Cardiac muscle cell (in vitro differentiated cells and primary cell): Measurements from ENCODE around the gene CCR8. TPM values are rescaled to one million over a fixed set of nuclear protein-coding genes. Genes with fewer than 3 reads are reported as not detected.

Experiments used
- DNase-seq, 2 donors: peaks; one replicate each; pipeline versions ENCODE4 v3.0.0 to v3.0.0-alpha.2; 2010 to 2017; ENCODE audit warnings: low read depth in 1 of 2, low spot score in 1 of 2
- H3K27ac ChIP-seq: fragments of 200-600 bp; sonication (generic); 2 replicates; pipeline ENCODE4 v1.5.1; 2016
- H3K27me3 ChIP-seq: fragments of 200-600 bp; sonication (generic); 2 replicates; pipeline ENCODE4 v1.6.0; 2016; ENCODE audit warnings: control low read depth
- H3K36me3 ChIP-seq: fragments of 200-600 bp; sonication (generic); 2 replicates; pipeline ENCODE4 v1.5.1; 2016; ENCODE audit warnings: control low read depth
- H3K4me1 ChIP-seq: fragments of 200-600 bp; sonication (generic); 2 replicates; pipeline ENCODE4 v1.8.1; 2017; ENCODE audit warnings: low read depth, mild to moderate bottlenecking, mixed run types
- H3K4me3 ChIP-seq: fragments of 200-600 bp; sonication (generic); 2 replicates; pipeline ENCODE4 v1.5.1; 2016; ENCODE audit warnings: mild to moderate bottlenecking
- H3K9me3 ChIP-seq: fragments of 200-600 bp; sonication (generic); 2 replicates; pipeline ENCODE4 v1.5.1; 2017; ENCODE audit warnings: low read depth, mild to moderate bottlenecking, control low read depth
- polyA plus RNA-seq: library from polyadenylated mRNA; unstranded; fragments of >200 nt; fragmentation: Nextera tagmentation; extraction: Ambion mirVana; gene quantifications from 2 replicates; pipeline ENCODE4 v1.2.1, GENCODE V29; 2016
- total RNA-seq: library from RNA; depleted of rRNA; stranded (reverse); fragments of >200 nt; gene quantifications from 2 replicates; pipeline ENCODE4 v1.2.3, GENCODE V29; 2016
- TF ChIP-seq, protein P1 (sequence below): IDR thresholded peaks from 2 replicates; pipeline ENCODE4 v1.5.1; 2012; ENCODE audit warnings: low read depth, mild to moderate bottlenecking, low read length

The CCR8 gene, protein sequence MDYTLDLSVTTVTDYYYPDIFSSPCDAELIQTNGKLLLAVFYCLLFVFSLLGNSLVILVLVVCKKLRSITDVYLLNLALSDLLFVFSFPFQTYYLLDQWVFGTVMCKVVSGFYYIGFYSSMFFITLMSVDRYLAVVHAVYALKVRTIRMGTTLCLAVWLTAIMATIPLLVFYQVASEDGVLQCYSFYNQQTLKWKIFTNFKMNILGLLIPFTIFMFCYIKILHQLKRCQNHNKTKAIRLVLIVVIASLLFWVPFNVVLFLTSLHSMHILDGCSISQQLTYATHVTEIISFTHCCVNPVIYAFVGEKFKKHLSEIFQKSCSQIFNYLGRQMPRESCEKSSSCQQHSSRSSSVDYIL
- total RNA-seq (not detected in 2 replicates), polyA plus RNA-seq (not detected in 2 replicates)

DNA sequence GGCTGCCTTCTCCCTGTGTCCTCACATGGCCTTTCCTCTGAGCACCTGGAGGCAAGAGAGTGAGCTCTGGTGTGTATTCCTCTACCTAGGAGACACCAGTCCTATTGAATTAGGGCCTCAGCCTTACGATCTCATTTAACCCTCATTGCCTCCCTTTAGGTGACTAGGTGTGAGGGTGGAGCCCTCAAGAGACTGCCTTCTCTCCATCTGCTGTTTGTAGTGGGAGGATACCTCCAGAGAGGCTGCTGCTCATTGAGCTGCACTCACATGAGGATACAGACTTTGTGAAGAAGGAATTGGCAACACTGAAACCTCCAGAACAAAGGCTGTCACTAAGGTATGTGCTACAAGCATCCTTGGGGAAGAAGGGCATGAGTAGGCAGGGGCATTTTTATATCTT lies at the start of gene CCR8:
TSS of gene CCR8 (plus strand) at position 217 of the 400 bp plus-strand sequence. CDS start 2,623 bp downstream, outside the sequence.
- H3K9me3 ChIP-seq = no peaks in the 10 kb centered on the region
- no peak within 1 kb of the TSS for H3K4me3 ChIP-seq
- H3K4me1 ChIP-seq = no peaks in the 10 kb centered on the region
- H3K27ac ChIP-seq = no peak within 1 kb of the TSS
- no peaks in the 10 kb centered on the region for H3K27me3 ChIP-seq
- DNase-seq = no peak
- H3K36me3 ChIP-seq = no peaks in the 10 kb centered on the region
- TF ChIP-seq, protein P1, sequence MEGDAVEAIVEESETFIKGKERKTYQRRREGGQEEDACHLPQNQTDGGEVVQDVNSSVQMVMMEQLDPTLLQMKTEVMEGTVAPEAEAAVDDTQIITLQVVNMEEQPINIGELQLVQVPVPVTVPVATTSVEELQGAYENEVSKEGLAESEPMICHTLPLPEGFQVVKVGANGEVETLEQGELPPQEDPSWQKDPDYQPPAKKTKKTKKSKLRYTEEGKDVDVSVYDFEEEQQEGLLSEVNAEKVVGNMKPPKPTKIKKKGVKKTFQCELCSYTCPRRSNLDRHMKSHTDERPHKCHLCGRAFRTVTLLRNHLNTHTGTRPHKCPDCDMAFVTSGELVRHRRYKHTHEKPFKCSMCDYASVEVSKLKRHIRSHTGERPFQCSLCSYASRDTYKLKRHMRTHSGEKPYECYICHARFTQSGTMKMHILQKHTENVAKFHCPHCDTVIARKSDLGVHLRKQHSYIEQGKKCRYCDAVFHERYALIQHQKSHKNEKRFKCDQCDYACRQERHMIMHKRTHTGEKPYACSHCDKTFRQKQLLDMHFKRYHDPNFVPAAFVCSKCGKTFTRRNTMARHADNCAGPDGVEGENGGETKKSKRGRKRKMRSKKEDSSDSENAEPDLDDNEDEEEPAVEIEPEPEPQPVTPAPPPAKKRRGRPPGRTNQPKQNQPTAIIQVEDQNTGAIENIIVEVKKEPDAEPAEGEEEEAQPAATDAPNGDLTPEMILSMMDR = no peak

DNA sequence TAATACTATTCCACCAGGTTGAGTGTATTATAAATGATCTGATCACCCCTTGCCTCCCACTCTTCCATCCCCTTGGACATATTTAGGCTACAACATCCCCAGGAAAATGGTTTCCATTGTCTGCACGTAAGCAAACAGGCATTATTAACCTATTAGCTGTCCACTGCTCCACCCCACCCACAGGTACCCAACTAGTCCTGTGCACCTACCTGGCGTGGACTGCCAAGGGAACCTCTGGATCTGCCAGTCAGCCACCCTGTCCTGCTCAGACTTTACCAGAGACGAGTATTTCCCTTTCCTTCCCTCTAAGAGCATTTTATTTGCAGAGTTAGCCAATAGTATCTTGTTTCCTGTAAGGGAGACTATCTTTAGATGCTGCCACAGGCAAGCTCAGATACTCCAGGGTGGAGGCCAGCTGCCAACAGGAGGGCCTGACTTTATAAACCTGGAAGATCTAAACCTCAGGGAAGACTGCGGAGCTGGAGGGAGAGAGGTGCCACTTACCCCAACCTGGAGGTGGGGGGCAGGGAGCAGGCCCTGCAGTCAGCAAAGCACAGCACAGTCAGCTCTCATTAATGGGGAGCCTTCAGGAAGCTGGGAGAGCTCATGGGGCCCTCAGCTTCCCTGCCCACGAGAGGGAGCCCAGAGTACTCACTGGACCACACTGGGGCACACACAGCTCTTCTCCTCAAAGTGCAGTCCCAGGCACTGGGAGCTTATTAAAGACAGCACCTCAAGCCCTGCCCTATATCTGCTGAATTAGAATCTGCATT lies 49.6 kb upstream of the CCR8 start, which contains the start of gene CX3CR1:
TSS of gene CX3CR1 (minus strand) at position 292 of the 773 bp plus-strand sequence. CDS start 13,527 bp downstream, outside the sequence.
- no peaks in the 10 kb centered on the region for H3K36me3 ChIP-seq
- no peaks in the 10 kb centered on the region for H3K27me3 ChIP-seq
- H3K27ac ChIP-seq = peak within 1 kb of the TSS; percentile 67
- TF ChIP-seq, protein P1 = no peak
- peak in 1 of 2 donors; percentile 31 for DNase-seq
- H3K4me3 ChIP-seq = no peak within 1 kb of the TSS
- no peaks in the 10 kb centered on the region for H3K9me3 ChIP-seq
- peaks cover 10% of the 10 kb centered on the region for H3K4me1 ChIP-seq

DNA sequence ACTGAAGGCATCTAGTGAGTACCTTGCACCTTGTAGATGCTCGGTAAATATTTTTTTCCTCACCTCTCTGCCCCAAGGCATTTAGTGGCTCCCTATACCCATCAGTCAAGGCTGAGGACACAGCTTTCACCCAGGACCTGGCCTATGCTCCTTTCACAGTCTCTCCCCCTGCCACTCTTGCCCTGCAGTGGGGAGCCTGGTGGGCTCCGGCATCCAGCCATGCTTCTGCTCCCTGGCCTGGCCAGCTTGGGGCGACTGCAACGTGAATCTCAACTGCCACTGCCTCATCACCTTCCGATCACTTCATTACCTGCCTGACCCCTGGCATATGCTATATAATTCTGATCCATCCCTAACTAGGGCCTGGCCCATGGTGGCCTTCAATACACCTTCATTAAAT lies 48.9 kb upstream of the CCR8 start:
- H3K27me3 ChIP-seq = no peaks in the 10 kb centered on the region
- no peak for DNase-seq
- TF ChIP-seq, protein P1 = no peak

DNA sequence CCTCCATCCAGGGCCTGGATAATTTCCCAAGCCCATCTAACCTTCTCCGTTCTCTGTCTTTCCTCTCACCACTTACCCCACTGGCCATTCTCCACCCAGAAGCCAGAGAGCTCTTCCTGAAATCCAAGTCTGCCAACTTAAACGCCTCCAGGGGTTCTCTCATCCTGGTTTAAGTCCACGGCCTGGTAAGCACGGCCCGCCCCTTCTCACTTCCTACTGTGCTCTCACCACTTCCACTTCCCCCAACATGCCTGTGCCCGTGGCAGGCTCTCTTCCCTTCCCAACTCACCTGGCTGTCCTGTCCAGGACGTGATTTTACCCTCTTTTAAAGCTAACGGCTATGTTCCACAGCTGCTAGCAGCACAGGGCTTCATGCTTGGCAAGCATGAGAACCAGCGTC lies 48.0 kb upstream of the CCR8 start:
- H3K4me1 ChIP-seq = peaks cover 10% of the 10 kb centered on the region
- H3K27me3 ChIP-seq = no peaks in the 10 kb centered on the region
- TF ChIP-seq, protein P1 = no peak
- no peak overlapping the region for H3K27ac ChIP-seq
- H3K4me3 ChIP-seq = no peak overlapping the region
- H3K9me3 ChIP-seq = no peaks in the 10 kb centered on the region
- H3K36me3 ChIP-seq = no peaks in the 10 kb centered on the region
- DNase-seq = no peak

More for the DNA sequence above, 48.9 kb upstream of the CCR8 start:
- no peaks in the 10 kb centered on the region for H3K36me3 ChIP-seq
- H3K4me1 ChIP-seq = peaks cover 10% of the 10 kb centered on the region
- no peak overlapping the region for H3K4me3 ChIP-seq
- no peaks in the 10 kb centered on the region for H3K9me3 ChIP-seq
- H3K27ac ChIP-seq = no peak overlapping the region

DNA sequence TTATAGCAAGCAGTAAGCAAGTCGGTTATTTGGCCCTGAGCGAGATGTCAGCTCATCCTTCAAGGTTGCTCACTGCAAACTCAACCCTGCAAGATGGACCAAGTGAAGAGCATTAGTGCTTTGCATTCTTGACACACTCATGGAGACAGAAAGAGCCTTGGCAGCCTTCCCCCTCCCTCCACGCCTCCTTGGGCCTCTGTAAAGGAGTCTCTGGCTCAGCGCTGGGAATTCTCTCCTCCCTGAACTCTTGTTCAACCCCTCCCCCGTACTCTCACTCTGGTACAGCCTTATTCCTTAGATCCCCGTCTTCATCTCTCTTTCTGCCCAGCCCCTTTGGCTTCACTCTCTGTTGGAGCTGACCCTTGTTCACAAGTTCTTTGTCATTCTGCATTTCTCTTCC lies 47.5 kb upstream of the CCR8 start:
- H3K4me1 ChIP-seq = peaks cover 10% of the 10 kb centered on the region
- no peaks in the 10 kb centered on the region for H3K27me3 ChIP-seq
- peak in 1 of 2 donors; percentile 19 for DNase-seq
- H3K27ac ChIP-seq = no peak overlapping the region
- no peaks in the 10 kb centered on the region for H3K36me3 ChIP-seq
- no peaks in the 10 kb centered on the region for H3K9me3 ChIP-seq
- TF ChIP-seq, protein P1 = no peak
- H3K4me3 ChIP-seq = no peak overlapping the region
